Measurements from ENCODE around the gene TVP23C.
"Not testable (repeated sequence)": the region's sequence is repeated elsewhere in the genome, so short reads cannot be mapped to it uniquely, and the experiment has no call there.

TVP23C gene

GRCh38 chr17:15549552-15549951 is 13.7 kb downstream of the TVP23C start:
- not testable (repeated sequence) for H3K9me3 Mint-ChIP-seq, H3K27ac Mint-ChIP-seq, H3K36me3 Mint-ChIP-seq, H3K4me3 Mint-ChIP-seq, H3K4me1 Mint-ChIP-seq, H3K27me3 Mint-ChIP-seq

DNA sequence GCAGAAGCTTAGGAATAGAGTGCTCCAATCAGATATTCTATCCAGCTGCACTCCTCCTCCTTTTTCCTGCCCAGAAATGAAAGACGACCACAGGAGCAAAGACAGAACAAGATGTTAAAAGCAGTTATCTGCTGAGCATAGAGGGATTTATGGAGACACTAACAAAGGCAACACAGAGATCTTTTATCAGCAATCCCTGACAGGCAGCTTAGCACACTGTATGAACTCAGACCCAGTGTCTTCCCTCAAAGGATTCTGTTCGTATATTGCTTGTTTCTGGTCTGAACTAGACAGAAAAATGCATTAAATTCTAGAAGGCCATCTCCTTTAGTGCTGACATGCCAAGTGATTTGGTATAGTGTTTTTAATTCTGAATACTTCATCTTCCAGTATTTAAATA is 16.7 kb downstream of the TVP23C start:
- not testable (repeated sequence) for H3K4me3 Mint-ChIP-seq, H3K27me3 Mint-ChIP-seq, H3K4me1 Mint-ChIP-seq, H3K9me3 Mint-ChIP-seq, H3K27ac Mint-ChIP-seq
- peaks cover 11% of the 10 kb centered on the region for H3K36me3 Mint-ChIP-seq

GRCh38 chr17:15540371-15541219 is 22.7 kb downstream of the TVP23C start:
- not testable (repeated sequence) for H3K4me1 Mint-ChIP-seq, H3K4me3 Mint-ChIP-seq, H3K27me3 Mint-ChIP-seq, H3K27ac Mint-ChIP-seq, H3K9me3 Mint-ChIP-seq, H3K36me3 Mint-ChIP-seq

GRCh38 chr17:15533122-15533521 is 30.2 kb downstream of the TVP23C start:
- H3K9me3 Mint-ChIP-seq, H3K36me3 Mint-ChIP-seq, H3K27ac Mint-ChIP-seq, H3K4me3 Mint-ChIP-seq, H3K4me1 Mint-ChIP-seq, H3K27me3 Mint-ChIP-seq: not testable (repeated sequence)

- not testable (repeated sequence) for H3K36me3 Mint-ChIP-seq, H3K9me3 Mint-ChIP-seq, H3K27ac Mint-ChIP-seq, H3K4me3 Mint-ChIP-seq, H3K27me3 Mint-ChIP-seq, H3K4me1 Mint-ChIP-seq
Observed at GRCh38 chr17:15526292-15527218, 36.7 kb downstream of the TVP23C start.

DNA sequence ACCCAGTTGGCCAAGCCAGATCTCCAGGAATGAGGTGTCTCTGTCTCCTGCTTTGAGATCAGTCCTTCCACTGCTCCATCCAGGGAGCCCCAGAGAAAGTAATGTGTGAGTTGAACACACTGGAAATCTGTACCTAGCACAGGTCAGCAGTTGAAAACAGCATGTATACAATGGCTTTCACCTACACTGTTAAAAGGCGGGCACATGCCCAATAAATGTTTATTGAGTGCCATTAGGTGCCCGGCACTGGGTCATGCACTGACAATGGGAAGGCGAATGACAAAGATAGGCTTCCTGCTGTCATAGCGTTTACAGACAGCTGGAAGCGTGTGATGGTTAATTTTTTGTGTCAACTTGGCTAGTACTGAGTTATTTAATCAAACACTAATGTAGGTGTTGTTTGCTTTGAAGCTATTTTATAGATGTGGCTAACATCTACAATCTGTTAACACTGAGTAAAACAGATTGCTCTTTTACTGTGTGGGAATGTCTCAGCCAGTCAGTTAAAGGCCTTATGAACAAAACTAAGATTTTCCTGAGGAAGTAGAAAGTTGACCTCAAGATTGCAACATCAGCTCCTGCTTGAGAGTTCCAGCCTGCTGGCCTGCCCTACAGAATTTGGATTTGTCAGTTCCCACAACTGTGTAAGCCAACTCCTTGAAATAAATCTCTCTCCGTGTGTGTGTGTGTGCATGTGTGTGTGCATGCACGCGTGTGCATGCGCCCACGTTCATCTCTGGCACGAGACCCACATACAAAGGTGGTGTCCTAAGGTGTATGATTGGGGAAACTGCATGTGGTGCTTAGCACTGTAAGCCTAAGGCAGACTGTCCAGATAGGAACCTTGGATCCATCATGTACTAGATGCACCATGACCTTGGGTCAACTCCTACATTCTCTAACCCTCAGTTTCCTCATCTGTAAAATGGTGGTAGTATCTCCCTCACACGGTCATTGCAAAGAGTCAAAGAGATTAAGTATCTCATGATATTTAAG is 38.0 kb downstream of the TVP23C start:
- not testable (repeated sequence) for H3K36me3 Mint-ChIP-seq, H3K27me3 Mint-ChIP-seq, H3K9me3 Mint-ChIP-seq, H3K4me3 Mint-ChIP-seq, H3K4me1 Mint-ChIP-seq, H3K27ac Mint-ChIP-seq

- H3K4me3 Mint-ChIP-seq = no peak overlapping the region
- no peaks in the 10 kb centered on the region for H3K4me1 Mint-ChIP-seq
- H3K27me3 Mint-ChIP-seq = no peaks in the 10 kb centered on the region
- peaks cover 8% of the 10 kb centered on the region for H3K36me3 Mint-ChIP-seq
- H3K27ac Mint-ChIP-seq = no peak overlapping the region
- no peaks in the 10 kb centered on the region for H3K9me3 Mint-ChIP-seq
Observed at GRCh38 chr17:15516150-15516549, 47.1 kb downstream of the TVP23C start.

DNA sequence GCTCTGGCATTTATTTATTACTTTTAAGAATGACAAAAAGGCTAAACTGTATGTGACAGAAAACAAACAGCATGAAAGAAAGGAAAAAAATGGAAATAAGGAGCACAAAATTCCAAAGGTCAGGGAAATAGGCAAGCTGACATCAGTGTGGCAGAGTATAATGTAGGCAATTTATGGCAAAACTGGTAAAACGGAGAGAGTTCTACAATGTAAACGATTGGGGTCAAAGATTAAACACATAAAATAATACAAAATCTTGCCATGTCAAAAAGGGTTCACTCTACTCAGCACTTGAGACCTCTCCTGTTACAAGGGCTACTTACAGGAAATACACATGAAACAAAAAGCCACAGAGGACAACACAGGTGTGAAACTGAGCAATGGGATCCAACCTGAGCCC is 48.8 kb downstream of the TVP23C start:
- Mint-ChIP-seq H3K36me3 (peaks cover 12% of the 10 kb centered on the region), H3K27ac (no peak overlapping the region), H3K4me3 (no peak overlapping the region), H3K27me3 (no peaks in the 10 kb centered on the region), H3K4me1 (no peaks in the 10 kb centered on the region), H3K9me3 (no peaks in the 10 kb centered on the region)

DNA sequence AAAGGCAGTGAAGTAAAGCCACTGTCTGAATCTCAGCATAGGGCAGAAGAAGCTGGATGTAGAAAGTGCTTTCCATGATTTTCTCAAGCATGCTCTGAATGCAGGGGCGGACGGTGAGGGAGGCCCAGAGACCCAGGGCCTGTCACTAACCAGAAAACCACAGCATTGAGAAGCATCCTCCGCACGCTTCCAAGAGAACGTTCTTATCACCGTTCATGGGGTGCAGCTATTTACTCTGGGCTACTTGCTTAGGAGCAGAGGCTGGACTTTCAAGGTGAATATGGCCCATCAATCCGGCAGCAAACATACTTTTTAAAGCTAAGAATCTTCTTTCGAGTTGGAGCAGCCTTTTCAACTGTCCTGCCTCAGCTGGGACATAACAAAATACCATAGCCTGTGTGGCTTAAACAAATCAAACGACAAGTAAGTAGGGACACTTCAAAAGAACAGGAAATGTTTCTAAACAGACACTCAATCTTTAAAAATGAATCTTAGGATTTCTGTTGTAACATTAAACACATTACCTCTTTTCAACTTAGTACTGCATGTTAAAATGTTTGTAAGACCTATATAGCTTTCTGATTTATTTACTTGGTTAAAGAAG is 49.3 kb downstream of the TVP23C start:
- no peak overlapping the region for H3K4me3 Mint-ChIP-seq
- no peaks in the 10 kb centered on the region for H3K4me1 Mint-ChIP-seq
- no peak overlapping the region for H3K27ac Mint-ChIP-seq
- peaks cover 12% of the 10 kb centered on the region for H3K36me3 Mint-ChIP-seq
- no peaks in the 10 kb centered on the region for H3K9me3 Mint-ChIP-seq
- no peaks in the 10 kb centered on the region for H3K27me3 Mint-ChIP-seq

GRCh38 chr17:15513058-15513791 is 50.1 kb downstream of the TVP23C start:
- no peak overlapping the region for H3K4me3 Mint-ChIP-seq
- H3K36me3 Mint-ChIP-seq = peaks cover 16% of the 10 kb centered on the region
- no peaks in the 10 kb centered on the region for H3K9me3 Mint-ChIP-seq
- H3K27ac Mint-ChIP-seq = no peak overlapping the region
- H3K4me1 Mint-ChIP-seq = no peaks in the 10 kb centered on the region
- no peaks in the 10 kb centered on the region for H3K27me3 Mint-ChIP-seq

DNA sequence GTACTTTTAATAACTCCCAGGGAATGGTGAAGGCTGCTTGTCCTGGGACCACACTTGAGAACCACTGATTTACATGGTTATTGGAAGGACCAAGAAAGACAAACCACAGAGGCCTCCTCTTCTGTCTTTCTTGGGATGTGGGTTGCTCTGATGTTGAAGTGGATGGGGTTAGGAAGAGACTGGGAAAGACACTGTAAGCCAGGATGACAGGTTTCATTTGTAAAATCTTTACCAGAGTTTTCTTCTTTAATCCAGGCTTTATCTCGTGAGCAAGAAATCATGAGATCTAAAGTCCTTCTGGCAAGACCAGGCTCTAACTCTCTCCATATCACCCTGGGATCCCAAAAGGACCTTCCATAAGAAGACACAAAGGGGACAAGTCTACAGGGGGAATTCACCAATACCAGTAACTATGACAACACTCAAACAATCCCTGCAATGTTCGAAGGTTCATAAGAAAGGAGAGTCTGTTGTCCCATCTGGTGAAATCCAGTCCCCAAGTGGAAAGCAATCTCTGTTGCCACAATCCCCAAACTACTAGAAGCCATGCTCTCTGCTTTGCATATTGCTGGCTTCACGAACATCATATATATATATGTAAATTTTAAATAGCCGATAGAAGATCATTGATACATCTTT is 51.1 kb downstream of the TVP23C start:
- Mint-ChIP-seq H3K4me1 (no peaks in the 10 kb centered on the region), H3K4me3 (no peak overlapping the region), H3K27ac (no peak overlapping the region), H3K36me3 (peaks cover 17% of the 10 kb centered on the region), H3K9me3 (no peaks in the 10 kb centered on the region), H3K27me3 (no peaks in the 10 kb centered on the region)

- Mint-ChIP-seq H3K27me3 (no peaks in the 10 kb centered on the region), H3K4me3 (no peak overlapping the region), H3K27ac (no peak overlapping the region), H3K9me3 (no peaks in the 10 kb centered on the region), H3K4me1 (no peaks in the 10 kb centered on the region), H3K36me3 (peaks cover 23% of the 10 kb centered on the region)
Observed at GRCh38 chr17:15511142-15511541, 52.1 kb downstream of the TVP23C start.

GRCh38 chr17:15510361-15510760 is 52.9 kb downstream of the TVP23C start:
- Mint-ChIP-seq H3K27ac (no peak overlapping the region), H3K9me3 (no peaks in the 10 kb centered on the region), H3K36me3 (peaks cover 17% of the 10 kb centered on the region), H3K4me1 (no peaks in the 10 kb centered on the region), H3K27me3 (no peaks in the 10 kb centered on the region), H3K4me3 (no peak overlapping the region)

DNA sequence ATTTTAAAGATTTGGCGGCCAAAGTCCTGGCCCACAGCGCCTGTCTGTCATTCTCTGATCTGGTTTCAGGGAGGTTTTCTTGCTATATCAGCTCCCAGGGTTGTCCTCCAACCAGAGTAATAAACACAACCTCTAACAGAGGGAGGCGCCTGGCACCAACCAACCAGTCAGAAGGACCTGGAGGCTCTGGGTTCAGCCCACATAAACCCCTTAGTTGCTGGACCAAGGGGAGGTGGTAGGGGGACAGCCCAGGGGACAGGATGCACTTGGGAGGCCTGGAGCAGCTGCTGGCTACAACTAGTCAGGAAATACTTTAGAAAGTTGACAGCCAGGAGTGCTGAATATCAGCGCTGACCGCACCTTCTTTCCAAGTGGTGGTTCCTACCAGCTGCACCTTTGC is 54.2 kb downstream of the TVP23C start:
- H3K36me3 Mint-ChIP-seq = peaks cover 17% of the 10 kb centered on the region
- H3K4me3 Mint-ChIP-seq = no peak overlapping the region
- no peaks in the 10 kb centered on the region for H3K9me3 Mint-ChIP-seq
- H3K27ac Mint-ChIP-seq = no peak overlapping the region
- H3K27me3 Mint-ChIP-seq = no peaks in the 10 kb centered on the region
- no peaks in the 10 kb centered on the region for H3K4me1 Mint-ChIP-seq
